Cardiac fibroblast (primary cell): ENCODE data around the gene FAM184A.

Experiments used
- DNase-seq, 2 donors: peaks; one replicate each; pipeline versions ENCODE4 v3.0.0 to v3.0.0-alpha.2; 2010; ENCODE audit warnings: low read depth in 2 of 2
- H3K4me3 ChIP-seq, 2 donors: replicated peaks in 1 of 2; 1 replicate in 1 of 2; 2 replicates in 1 of 2; pipeline ENCODE4 v1.5.1; 2011; ENCODE audit warnings: low read depth in 2 of 2, low read length in 2 of 2, mild to moderate bottlenecking in 2 of 2, moderate library complexity in 1 of 2
- CTCF ChIP-seq: IDR thresholded peaks from one replicate; pipeline ENCODE4 v1.5.1; 2011; ENCODE audit warnings: low read depth, mild to moderate bottlenecking, low read length, inconsistent platforms

The FAM184A gene

GRCh38 chr6:118923035-118923434 is 155.4 kb downstream of the FAM184A start:
- no peak for DNase-seq

GRCh38 chr6:118921084-118921483 is 157.4 kb downstream of the FAM184A start:
- no peak overlapping the region for H3K4me3 ChIP-seq
- no peak for TF ChIP-seq CTCF
- DNase-seq: no peak

More at GRCh38 chr6:118923035-118923434, 155.4 kb downstream of the FAM184A start:
- TF ChIP-seq CTCF: no peak
- H3K4me3 ChIP-seq: no peak overlapping the region

- no peak for TF ChIP-seq CTCF
- no peak for DNase-seq
- H3K4me3 ChIP-seq: no peak overlapping the region
Observed at GRCh38 chr6:118918329-118918725, 160.1 kb downstream of the FAM184A start.

- TF ChIP-seq CTCF: no peak
- DNase-seq: no peak
- H3K4me3 ChIP-seq: no peak overlapping the region
Observed at GRCh38 chr6:118917546-118918328, 160.7 kb downstream of the FAM184A start.

GRCh38 chr6:118914598-118914997 is 163.9 kb downstream of the FAM184A start:
- TF ChIP-seq CTCF: no peak
- H3K4me3 ChIP-seq: no peak overlapping the region
- no peak for DNase-seq

GRCh38 chr6:118913161-118913560 is 165.3 kb downstream of the FAM184A start:
- DNase-seq: no peak
- no peak for TF ChIP-seq CTCF
- H3K4me3 ChIP-seq: no peak overlapping the region

GRCh38 chr6:118912646-118913045 is 165.8 kb downstream of the FAM184A start:
- no peak overlapping the region for H3K4me3 ChIP-seq
- TF ChIP-seq CTCF: no peak
- no peak for DNase-seq
